HepG2 (cell line): Measurements from ENCODE around the gene DMGDH. TPM values are rescaled to one million over a fixed set of nuclear protein-coding genes. Genes with fewer than 3 reads are reported as not detected.

Source experiments
- ATF3 ChIP-seq: sonication (generic); formaldehyde crosslinking; IDR thresholded peaks from 2 replicates; pipeline ENCODE4 v1.4.0; 2020; ENCODE audit warnings: missing genetic modification reagents
- ATM ChIP-seq: fragments of 450-650 bp; IDR thresholded peaks from 2 replicates; pipeline ENCODE4 v1.7.1; 2017; ENCODE audit warnings: mild to moderate bottlenecking, borderline replicate concordance
- E2F2 ChIP-seq: sonication (generic); formaldehyde crosslinking; IDR thresholded peaks from 2 replicates; pipeline ENCODE4 v1.4.0; 2020; ENCODE audit warnings: missing genetic modification reagents, borderline replicate concordance
- FLYWCH1 ChIP-seq: sonication (generic); formaldehyde crosslinking; IDR thresholded peaks from 2 replicates; pipeline ENCODE4 v1.8.1; 2023; ENCODE audit warnings: mild to moderate bottlenecking, missing genetic modification reagents
- IKZF1 ChIP-seq: fragments of 450-650 bp; IDR thresholded peaks from 2 replicates; pipeline ENCODE4 v1.7.1; 2016
- KDM4B ChIP-seq: sonication (generic); formaldehyde crosslinking; IDR thresholded peaks from 2 replicates; pipeline ENCODE4 v1.4.0; 2020; ENCODE audit warnings: missing genetic modification reagents
- NCOA1 ChIP-seq: sonication (generic); formaldehyde crosslinking; IDR thresholded peaks from 2 replicates; pipeline ENCODE4 v1.9.0; 2021; ENCODE audit warnings: missing genetic modification reagents
- PLSCR1 ChIP-seq: sonication (generic); formaldehyde crosslinking; IDR thresholded peaks from 2 replicates; pipeline ENCODE4 v1.5.0; 2020; ENCODE audit warnings: missing genetic modification reagents, mild to moderate bottlenecking, borderline replicate concordance
- SMC3 ChIP-seq: IDR thresholded peaks from 2 replicates; pipeline ENCODE4 v1.6.1; 2011; ENCODE audit warnings: low read length, improper control_type of control experiment
- SOX13 ChIP-seq, 3 experiments: fragments of 450-650 bp in 1 of 3; sonication (generic) in 1 of 3; formaldehyde crosslinking in 1 of 3; IDR thresholded peaks in 2 of 3; conservative IDR thresholded peaks in 1 of 3; 2 replicates each; pipeline versions ENCODE4 v1.5.0 to v1.6.1; 2016 to 2020; ENCODE audit warnings: antibody characterized with exemption in 1 of 3, mild to moderate bottlenecking in 1 of 3, missing compliant biosample characterization in 1 of 3, missing genetic modification reagents in 1 of 3, moderate library complexity in 1 of 3
- ZFP36L1 ChIP-seq: sonication (generic); formaldehyde crosslinking; IDR thresholded peaks from 2 replicates; pipeline ENCODE4 v1.8.0; 2022; ENCODE audit warnings: mild to moderate bottlenecking, missing genetic modification reagents, moderate library complexity
- ZNF280B ChIP-seq: sonication (generic); formaldehyde crosslinking; IDR thresholded peaks from 2 replicates; pipeline ENCODE4 v1.5.0; 2020; ENCODE audit warnings: missing genetic modification reagents, mild to moderate bottlenecking, borderline replicate concordance
- ZNF414 ChIP-seq: sonication (generic); formaldehyde crosslinking; IDR thresholded peaks from 2 replicates; pipeline ENCODE4 v1.5.0; 2020; ENCODE audit warnings: missing genetic modification reagents
- ZNF503 ChIP-seq: sonication (generic); formaldehyde crosslinking; IDR thresholded peaks from 2 replicates; pipeline ENCODE4 v1.4.0; 2020; ENCODE audit warnings: missing genetic modification reagents
- ZNF556 ChIP-seq: sonication (generic); formaldehyde crosslinking; IDR thresholded peaks from 2 replicates; pipeline ENCODE4 v1.4.0; 2020; ENCODE audit warnings: mild to moderate bottlenecking, missing genetic modification reagents, borderline replicate concordance
- ZNF605 ChIP-seq: sonication (generic); formaldehyde crosslinking; IDR thresholded peaks from 2 replicates; pipeline ENCODE4 v1.8.0; 2022; ENCODE audit warnings: mild to moderate bottlenecking, missing genetic modification reagents
- ZNF7 ChIP-seq: IDR thresholded peaks from 2 replicates; pipeline ENCODE4 v1.6.1; 2016; ENCODE audit warnings: missing biosample characterization, missing genetic modification reagents
- ZNF709 ChIP-seq: sonication (generic); formaldehyde crosslinking; IDR thresholded peaks from 2 replicates; pipeline ENCODE4 v1.5.0; 2020; ENCODE audit warnings: mild to moderate bottlenecking, missing genetic modification reagents
- ZNF850 ChIP-seq: sonication (generic); formaldehyde crosslinking; conservative IDR thresholded peaks from 2 replicates; pipeline ENCODE4 v1.9.0; 2021; ENCODE audit warnings: mild to moderate bottlenecking, missing genetic modification reagents
- polyA plus RNA-seq, 8 experiments: library from polyadenylated mRNA; depleted of rRNA in 3 of 8; stranded (reverse) in 7 of 8; unstranded in 1 of 8; fragments of >200 nt; fragmentation: Illumina TruSeq in 4 of 8; extraction: Trizol in 4 of 8; gene quantifications; 2 replicates each; pipeline versions ENCODE4 v1.2.1 to v1.2.3, GENCODE V29; 2011 to 2016; ENCODE audit warnings: low read depth in 4 of 8, missing spikeins in 1 of 8, mixed read lengths in 1 of 8; ENCODE audit not compliant: insufficient read depth in 1 of 8
- total RNA-seq, 5 experiments: library from RNA; depleted of rRNA; stranded (reverse); fragments of >200 nt; fragmentation: Illumina TruSeq; extraction: Trizol; gene quantifications; 2 replicates each; pipeline ENCODE4 v1.2.3, GENCODE V29; 2016; ENCODE audit warnings: low read depth in 1 of 5

The DMGDH gene
- total and polyA plus RNA-seq, 2 of the 13 experiments (the other 11 are each of a cell fraction or from before 2014, with no cell fraction given): 3.6 to 7.9 TPM

- TF ChIP-seq ZNF605 (CRISPR knock-in tag) (no peak), ZNF556 (CRISPR knock-in tag) (no peak), SMC3 (no peak), E2F2 (CRISPR knock-in tag) (no peak), ZNF709 (no peak), ATM (peak; percentile 76; the same call in 1 of the 2 replicates), ZFP36L1 (CRISPR knock-in tag) (no peak), FLYWCH1 (CRISPR knock-in tag) (no peak), ZNF7 (no peak), ZNF280B (CRISPR knock-in tag) (no peak), ZNF414 (no peak), NCOA1 (CRISPR knock-in tag) (no peak), ZNF850 (CRISPR knock-in tag) (no peak), KDM4B (CRISPR knock-in tag) (no peak), SOX13 (IDR thresholded peaks at IDR 0.05) (no peak), SOX13 (CRISPR knock-in tag; conservative IDR thresholded peaks at IDR 0.05 in 1 of 2, IDR thresholded peaks at IDR 0.05 in 1 of 2) (peak in 1 of 2 experiments; percentile 69; a peak in 1 of 4 replicates), IKZF1 (no peak), ZNF503 (CRISPR knock-in tag) (peak; percentile 63), ATF3 (CRISPR knock-in tag) (no peak), PLSCR1 (CRISPR knock-in tag) (no peak)
Observed at GRCh38 chr5:79030663-79031484, 38.6 kb downstream of the DMGDH start (continued).
